Esophagus squamous epithelium (tissue), 5 donors: ENCODE results near the gene NCEH1. TPM values are rescaled to one million over a fixed set of nuclear protein-coding genes. Genes with fewer than 3 reads are reported as not detected.
"Not testable (repeated sequence)": the region's sequence is repeated elsewhere in the genome, so short reads cannot be mapped to it uniquely, and the experiment has no call there.

Experiments used
- DNase-seq: peaks from one replicate; lab custom pipeline; 2025; lab: John Stamatoyannopoulos, UW
- H3K27ac ChIP-seq, 4 donors: fragments of 200-600 bp; sonication (generic); one replicate each; pipeline ENCODE4 v1.5.1; 2016 to 2019; ENCODE audit warnings: mild to moderate bottlenecking in 1 of 4
- H3K27me3 ChIP-seq, 4 donors: fragments of 200-600 bp; sonication (generic); 1 replicate in 3 of 4; 2 replicates in 1 of 4; pipeline versions ENCODE4 v1.5.1 to v1.6.0; 2017 to 2021; ENCODE audit warnings: antibody characterized with exemption in 1 of 4
- H3K36me3 ChIP-seq, 3 donors: fragments of 200-600 bp; sonication (generic); one replicate each; pipeline ENCODE4 v1.5.1; 2016 to 2019
- H3K4me1 ChIP-seq, 3 donors: fragments of 200-600 bp; sonication (generic); one replicate each; pipeline ENCODE4 v1.5.1; 2017 to 2019
- H3K4me3 ChIP-seq, 4 donors: fragments of 200-600 bp; sonication (generic); 1 replicate in 3 of 4; 2 replicates in 1 of 4; pipeline ENCODE4 v1.5.1; 2016 to 2019; ENCODE audit warnings: mild to moderate bottlenecking in 2 of 4, moderate library complexity in 1 of 4
- H3K9me3 ChIP-seq, 3 donors: fragments of 200-600 bp; sonication (generic); one replicate each; pipeline ENCODE4 v1.5.1; 2016 to 2019
- POLR2A ChIP-seq, 4 donors: fragments of 450-650 bp; IDR thresholded peaks; one replicate each; pipeline ENCODE4 v1.6.1; 2017; ENCODE audit warnings: antibody characterized with exemption in 4 of 4, mild to moderate bottlenecking in 4 of 4, moderate library complexity in 3 of 4
- WGBS, 2 donors: methylation state at CpG; one replicate each; pipeline ENCODE4 v1.1.5; 2018; 5-methylcytosine and 5-hydroxymethylcytosine counted together
- intact Hi-C: fragments of 100-400 bp; cut with DNase I; formaldehyde crosslinking; loops from one replicate; pipeline ENCODE4 v1.15.0; 2022
- total RNA-seq, 4 donors: library from RNA; depleted of rRNA; stranded (reverse); fragments of >200 nt; gene quantifications; one replicate each; pipeline ENCODE4 v1.1.0, GENCODE V29; 2016
- TF ChIP-seq, protein P1 (sequence below), 6 experiments: fragments of 450-650 bp in 4 of 6; fragments of 200-600 bp in 2 of 6; sonication (generic) in 2 of 6; IDR thresholded peaks; one replicate each; pipeline ENCODE4 v1.5.1; 2016 to 2019; ENCODE audit warnings: antibody characterized with exemption in 6 of 6, mild to moderate bottlenecking in 4 of 6, moderate library complexity in 4 of 6
- donor health status: DM: yes; HTN: yes; CAD: no.

The NCEH1 gene
- total RNA-seq, 4 donors from 2014 or later, result 2.2 to 9.1 (median 5.0) TPM

DNA sequence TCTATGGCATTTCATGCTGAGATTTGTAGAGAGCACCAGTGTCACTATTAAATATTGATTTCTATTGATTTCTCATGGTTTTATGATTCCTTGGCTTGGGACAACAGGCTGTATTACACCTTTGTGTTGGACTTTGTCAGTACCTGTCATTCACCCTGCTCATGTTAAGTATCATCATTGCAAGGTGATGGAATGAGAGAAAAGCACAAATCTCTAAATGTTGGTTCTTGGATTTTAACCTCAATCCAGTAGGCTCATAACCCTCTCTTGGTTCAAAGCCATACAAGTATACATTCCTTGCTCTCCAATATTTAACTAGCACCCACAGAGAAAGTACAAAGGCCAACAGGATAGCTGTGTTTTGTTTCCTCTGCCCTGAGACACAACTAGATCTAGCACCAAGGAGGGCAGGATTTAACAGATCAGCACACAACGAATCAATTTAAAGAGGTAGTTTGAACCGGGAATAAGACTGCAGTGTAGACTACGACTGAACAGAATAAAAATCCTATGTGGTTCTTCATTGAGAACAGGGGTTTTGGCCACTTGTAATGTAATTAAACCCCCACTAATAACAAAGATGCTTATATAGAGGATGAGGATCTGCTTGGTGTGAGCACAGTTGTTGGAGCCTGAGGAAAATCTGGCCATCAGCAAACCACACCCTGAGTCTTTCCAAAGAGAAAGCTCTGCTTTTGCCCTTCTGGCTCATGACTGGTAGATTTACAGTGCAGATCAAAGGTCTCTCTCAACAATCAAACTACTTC lies 109.6 kb downstream of the NCEH1 start:
- Histone ChIP-seq H3K4me3 (no peak overlapping the region), H3K27me3 (no peaks in the 10 kb centered on the region), H3K4me1 (peaks cover 0 to 6% (median 0%) of the 10 kb centered on the region in 3 donors), H3K27ac (no peak overlapping the region), H3K9me3 (no peaks in the 10 kb centered on the region), H3K36me3 (no peaks in the 10 kb centered on the region)
- WGBS, 2 donors, result 88 to 98% methylated on average over 3 of the region's 3 CpGs
- intact Hi-C loops, result no loop called here
- no peak for DNase-seq
- TF ChIP-seq, protein P1, sequence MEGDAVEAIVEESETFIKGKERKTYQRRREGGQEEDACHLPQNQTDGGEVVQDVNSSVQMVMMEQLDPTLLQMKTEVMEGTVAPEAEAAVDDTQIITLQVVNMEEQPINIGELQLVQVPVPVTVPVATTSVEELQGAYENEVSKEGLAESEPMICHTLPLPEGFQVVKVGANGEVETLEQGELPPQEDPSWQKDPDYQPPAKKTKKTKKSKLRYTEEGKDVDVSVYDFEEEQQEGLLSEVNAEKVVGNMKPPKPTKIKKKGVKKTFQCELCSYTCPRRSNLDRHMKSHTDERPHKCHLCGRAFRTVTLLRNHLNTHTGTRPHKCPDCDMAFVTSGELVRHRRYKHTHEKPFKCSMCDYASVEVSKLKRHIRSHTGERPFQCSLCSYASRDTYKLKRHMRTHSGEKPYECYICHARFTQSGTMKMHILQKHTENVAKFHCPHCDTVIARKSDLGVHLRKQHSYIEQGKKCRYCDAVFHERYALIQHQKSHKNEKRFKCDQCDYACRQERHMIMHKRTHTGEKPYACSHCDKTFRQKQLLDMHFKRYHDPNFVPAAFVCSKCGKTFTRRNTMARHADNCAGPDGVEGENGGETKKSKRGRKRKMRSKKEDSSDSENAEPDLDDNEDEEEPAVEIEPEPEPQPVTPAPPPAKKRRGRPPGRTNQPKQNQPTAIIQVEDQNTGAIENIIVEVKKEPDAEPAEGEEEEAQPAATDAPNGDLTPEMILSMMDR (IDR thresholded peaks at IDR 0.05), result no peak
- TF ChIP-seq POLR2A (IDR thresholded peaks at IDR 0.05), result no peak

DNA sequence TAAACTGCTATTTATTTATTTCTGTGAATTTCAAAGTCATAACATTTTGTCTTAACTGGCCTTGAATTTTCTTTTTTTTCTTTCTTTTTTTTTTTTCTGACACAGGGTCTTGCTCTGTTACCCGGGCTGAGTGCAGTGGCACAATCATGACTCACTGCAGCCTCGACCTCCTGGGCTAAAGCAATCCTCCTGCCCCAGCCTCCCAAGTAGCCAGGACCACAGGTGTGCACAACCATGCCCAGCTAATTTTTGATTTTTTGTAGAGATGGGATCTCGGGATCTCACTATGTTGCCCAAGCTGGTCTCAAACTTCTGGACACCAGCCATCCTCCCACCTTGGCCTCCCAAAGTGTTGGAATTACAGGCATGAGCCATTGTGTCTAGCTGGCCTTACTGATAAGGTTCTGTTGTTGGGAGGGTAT lies 110.2 kb downstream of the NCEH1 start:
- no peaks in the 10 kb centered on the region for H3K27me3 ChIP-seq
- WGBS, 2 donors, result 87% methylated on average over 3 of the region's 3 CpGs; no CpG with 5 or more reads in 1 of the 2 donors
- H3K36me3 ChIP-seq, result no peaks in the 10 kb centered on the region
- no peak for TF ChIP-seq POLR2A (IDR thresholded peaks at IDR 0.05)
- TF ChIP-seq, protein P1 (IDR thresholded peaks at IDR 0.05), result no peak
- DNase-seq, result no peak
- no peak overlapping the region for H3K27ac ChIP-seq
- no peak overlapping the region for H3K4me3 ChIP-seq
- intact Hi-C loops, result no loop called here
- H3K4me1 ChIP-seq, result peaks cover 0 to 12% (median 0%) of the 10 kb centered on the region in 3 donors
- H3K9me3 ChIP-seq, result no peaks in the 10 kb centered on the region

DNA sequence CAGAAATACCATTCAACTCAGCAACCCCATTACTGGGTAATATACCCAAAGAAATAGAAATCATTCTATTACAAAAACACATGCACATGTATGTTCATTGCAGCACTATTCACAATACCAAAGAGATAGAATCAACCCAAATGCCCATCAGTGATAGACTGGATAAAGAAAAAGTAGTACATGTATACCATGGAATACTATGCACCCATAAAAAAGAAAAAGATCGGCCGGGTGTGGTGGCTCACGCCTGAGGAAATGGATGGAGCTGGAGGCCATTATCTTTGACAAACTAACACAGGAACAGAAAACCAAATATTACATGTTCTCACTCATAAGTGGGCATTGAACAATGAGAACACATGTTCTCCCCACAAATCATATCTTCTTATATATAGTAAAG lies 112.0 kb downstream of the NCEH1 start:
- TF ChIP-seq, protein P1 (IDR thresholded peaks at IDR 0.05), result no peak
- TF ChIP-seq POLR2A (IDR thresholded peaks at IDR 0.05), result no peak
- H3K36me3 ChIP-seq, result no peaks in the 10 kb centered on the region
- peaks cover 8 to 28% (median 11%) of the 10 kb centered on the region in 3 donors for H3K4me1 ChIP-seq
- no peak for DNase-seq
- intact Hi-C loops, result loop anchor here (10.0 kb wide), 2 partner anchors 74 to 114 kb away; partner anchors contain the start of gene TNFSF10
- H3K9me3 ChIP-seq, result no peaks in the 10 kb centered on the region
- 90 to 98% methylated on average over 3 of the region's 3 CpGs for WGBS, 2 donors
- no peaks in the 10 kb centered on the region for H3K27me3 ChIP-seq
- no peak overlapping the region for H3K4me3 ChIP-seq
- H3K27ac ChIP-seq, result no peak overlapping the region

DNA sequence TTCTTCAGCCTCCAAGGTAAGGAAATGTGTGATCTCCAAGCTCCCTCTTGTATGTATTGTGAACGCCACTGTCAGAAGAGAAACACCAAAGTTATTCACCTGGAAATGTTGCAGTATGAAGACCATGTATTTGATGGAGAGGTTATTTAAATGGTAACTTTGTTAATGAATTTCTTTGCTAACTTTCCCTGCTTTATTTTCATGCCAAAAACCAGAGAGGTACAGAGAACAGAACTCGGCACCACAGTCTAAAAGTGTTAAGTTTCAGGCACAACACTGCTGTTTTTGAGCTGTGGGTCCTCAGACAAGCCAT lies 114.5 kb downstream of the NCEH1 start:
- Histone ChIP-seq H3K9me3 (no peaks in the 10 kb centered on the region), H3K36me3 (no peaks in the 10 kb centered on the region), H3K27ac (peak overlapping the region; percentile 31 to 93 (median 88)), H3K4me3 (no peak overlapping the region), H3K27me3 (no peaks in the 10 kb centered on the region), H3K4me1 (peaks cover 8 to 54% (median 19%) of the 10 kb centered on the region in 3 donors)
- no peak for DNase-seq
- no peak for TF ChIP-seq POLR2A (IDR thresholded peaks at IDR 0.05)
- TF ChIP-seq, protein P1 (IDR thresholded peaks at IDR 0.05), result no peak
- 28 to 31% methylated on average over 2 of the region's 2 CpGs for WGBS, 2 donors
- intact Hi-C loops, result loop anchor here (10.0 kb wide), 2 partner anchors 72 to 112 kb away; partner anchors contain the start of gene TNFSF10

DNA sequence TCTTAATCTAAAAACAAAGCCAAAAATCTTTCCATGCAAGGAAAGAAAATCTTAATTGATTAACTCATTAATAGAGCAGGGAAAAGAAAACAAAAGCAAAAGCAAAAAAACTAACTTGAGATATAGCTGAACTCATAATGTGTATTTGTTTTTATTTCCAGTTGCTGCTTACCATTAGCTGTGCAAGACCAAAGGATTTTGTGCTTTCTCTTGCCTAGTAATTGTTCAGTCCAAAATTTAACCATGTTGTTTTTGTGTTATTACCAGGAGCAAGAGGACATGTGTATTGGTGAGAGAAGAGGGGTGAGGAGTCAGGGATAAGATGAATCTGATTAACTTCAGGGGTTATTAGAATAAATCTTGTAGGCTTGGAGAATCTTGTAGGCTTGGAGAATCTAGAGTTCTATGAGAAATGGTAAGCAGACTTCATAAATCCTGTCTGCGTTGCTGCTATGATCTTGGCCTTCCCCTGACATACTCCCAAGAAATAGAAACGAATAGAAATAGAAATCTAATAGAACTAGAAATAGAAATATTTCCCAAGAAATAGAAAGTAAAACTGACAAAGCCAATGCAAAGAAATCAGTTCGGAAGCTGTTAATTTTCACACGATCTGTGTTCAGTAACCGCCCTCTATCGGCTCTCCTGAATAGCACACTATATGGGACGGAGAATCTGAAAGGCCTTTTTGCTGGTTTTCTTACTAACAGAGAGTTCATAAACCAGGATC lies 115.0 kb downstream of the NCEH1 start:
- peak overlapping the region in 3 of 4 donors; percentile 27 to 53 (median 38) for H3K4me3 ChIP-seq
- no peak for DNase-seq
- intact Hi-C loops, result loop anchor here (10.0 kb wide), 2 partner anchors 71 to 111 kb away; partner anchors contain the start of gene TNFSF10
- H3K27me3 ChIP-seq, result no peaks in the 10 kb centered on the region
- no peaks in the 10 kb centered on the region for H3K36me3 ChIP-seq
- no peak for TF ChIP-seq POLR2A (IDR thresholded peaks at IDR 0.05)
- TF ChIP-seq, protein P1 (IDR thresholded peaks at IDR 0.05), result peak; percentile 69 to 94 (median 84)
- H3K4me1 ChIP-seq, result peaks cover 8 to 55% (median 19%) of the 10 kb centered on the region in 3 donors
- H3K27ac ChIP-seq, result peak overlapping the region; percentile 79 to 93 (median 88)
- 3 to 4% methylated on average over 7 of the region's 7 CpGs for WGBS, 2 donors
- no peaks in the 10 kb centered on the region for H3K9me3 ChIP-seq

DNA sequence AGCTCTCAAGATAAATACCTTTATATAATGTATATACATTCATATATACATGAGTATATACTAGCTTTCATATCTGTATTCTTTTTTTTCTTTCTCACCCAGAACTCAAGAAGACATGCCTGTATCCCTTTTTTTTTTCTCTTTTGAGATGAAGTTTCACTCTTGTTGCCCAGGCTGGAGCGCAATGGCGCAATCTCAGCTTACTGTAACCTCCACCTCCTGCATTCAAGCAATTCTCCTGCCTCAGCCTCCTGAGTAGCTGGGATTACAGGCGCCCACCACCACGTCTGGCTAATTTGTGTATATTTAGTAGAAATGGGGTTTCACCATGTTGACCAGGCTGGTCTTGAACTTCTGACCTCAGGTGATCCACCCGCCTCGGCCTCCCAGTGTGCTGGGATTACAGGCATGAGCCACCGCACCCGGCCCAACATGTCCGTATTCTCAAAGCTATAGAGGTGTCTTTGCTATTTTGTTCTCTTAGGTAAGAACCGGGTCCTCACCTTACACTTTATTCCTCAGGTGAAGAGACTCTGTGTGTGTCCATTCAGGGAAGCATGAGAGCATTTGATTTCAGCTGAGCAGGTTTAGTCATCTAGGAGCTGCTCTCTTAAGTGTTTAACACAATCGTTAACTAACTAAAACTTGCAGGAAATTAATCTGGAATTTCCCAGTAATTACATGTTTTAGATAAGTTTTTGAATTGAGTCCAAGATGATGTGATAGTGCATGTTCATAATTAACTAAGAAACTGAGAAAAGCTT lies 115.8 kb downstream of the NCEH1 start:
- not testable (repeated sequence) for DNase-seq, H3K9me3 ChIP-seq, H3K36me3 ChIP-seq, H3K27me3 ChIP-seq
- WGBS, 2 donors, result 34 to 49% methylated on average over 11 of the region's 11 CpGs
- intact Hi-C loops, result loop anchor here (10.0 kb wide), 2 partner anchors 70 to 110 kb away; partner anchors contain the start of gene TNFSF10
- peaks cover 8 to 55% (median 19%) of the 10 kb centered on the region in 3 donors for H3K4me1 ChIP-seq
- H3K4me3 ChIP-seq, result peak overlapping the region in 2 of 4 donors; percentile 6 to 53
- H3K27ac ChIP-seq, result peak overlapping the region; percentile 86 to 93 (median 90)
